SU-DHL-6 (cell line): Measurements from ENCODE around the gene OXCT2.
"Not testable (repeated sequence)": the region's sequence is repeated elsewhere in the genome, so short reads cannot be mapped to it uniquely, and the experiment has no call there.

Source experiments
- H2AFZ ChIP-seq: fragments of 200-600 bp; sonication (generic); 2 replicates; pipeline ENCODE4 v1.6.1; 2014; ENCODE audit warnings: low read depth, mild to moderate bottlenecking, moderate library complexity, mixed read lengths, antibody characterized with exemption, low read length; ENCODE audit not compliant: severe bottlenecking
- H3F3A ChIP-seq: fragments of 200-600 bp; shearing (Covaris generic); 2 replicates; pipeline ENCODE4 v1.6.0; 2016; ENCODE audit warnings: antibody characterized with exemption, mild to moderate bottlenecking; ENCODE audit not compliant: insufficient read depth
- H3K27ac ChIP-seq: fragments of 200-600 bp; sonication (generic); 2 replicates; pipeline ENCODE4 v1.5.1; 2016; ENCODE audit warnings: low read depth, mild to moderate bottlenecking, low read length, moderate library complexity, mixed read lengths
- H3K27me3 ChIP-seq: fragments of 200-600 bp; sonication (generic), shearing (Covaris generic); 2 replicates; pipeline ENCODE4 v1.6.0; 2014; ENCODE audit warnings: mild to moderate bottlenecking, low read length
- H3K36me3 ChIP-seq: fragments of 200-600 bp; sonication (generic); 2 replicates; pipeline ENCODE4 v1.6.1; 2014; ENCODE audit warnings: mild to moderate bottlenecking, low read length, mixed read lengths
- H3K4me2 ChIP-seq: fragments of 300-600, 200-600 bp; shearing (Covaris generic), sonication (generic); 2 replicates; pipeline ENCODE4 v1.6.0; 2014; ENCODE audit warnings: low read length, low read depth, mild to moderate bottlenecking; ENCODE audit not compliant: poor library complexity, severe bottlenecking
- H3K4me3 ChIP-seq: fragments of 200-600 bp; sonication (generic); 2 replicates; pipeline ENCODE4 v1.5.1; 2014; ENCODE audit warnings: antibody characterized with exemption, low read length, mild to moderate bottlenecking, mixed read lengths; ENCODE audit not compliant: insufficient read depth, poor library complexity, severe bottlenecking
- H3K79me2 ChIP-seq: fragments of 200-600 bp; sonication (generic); 2 replicates; pipeline ENCODE4 v1.6.1; 2014; ENCODE audit warnings: mild to moderate bottlenecking, low read length, moderate library complexity; ENCODE audit not compliant: insufficient read depth
- H3K9ac ChIP-seq: fragments of 200-600 bp; sonication (generic); 2 replicates; pipeline ENCODE4 v1.7.0; 2014; ENCODE audit warnings: mild to moderate bottlenecking, low read length
- H3K9me2 ChIP-seq: fragments of 200-600 bp; sonication (generic); replicated peaks from 2 replicates; pipeline ENCODE4 v1.6.1; 2014; ENCODE audit warnings: low read length; ENCODE audit not compliant: insufficient read depth
- H3K9me3 ChIP-seq: fragments of 200-600 bp; sonication (generic); 2 replicates; pipeline ENCODE4 v1.6.1; 2014; ENCODE audit warnings: low read length, mixed read lengths; ENCODE audit not compliant: insufficient read depth
- H4K20me1 ChIP-seq: fragments of 200-600 bp; sonication (generic); 2 replicates; pipeline ENCODE4 v1.6.1; 2014; ENCODE audit warnings: low read depth, mild to moderate bottlenecking, antibody characterized with exemption, low read length, moderate library complexity, mixed read lengths
- EZH2phosphoT487 ChIP-seq: fragments of 200-600 bp; sonication (generic), shearing (Covaris generic); conservative IDR thresholded peaks from 2 replicates; pipeline ENCODE4 v1.6.1; 2018; ENCODE audit warnings: mild to moderate bottlenecking, antibody characterized with exemption, low read length, moderate library complexity, mixed read lengths
- TF ChIP-seq, protein P1 (sequence below): fragments of 200-600 bp; sonication (generic); IDR thresholded peaks from one replicate; pipeline ENCODE4 v1.5.1; 2017; ENCODE audit warnings: antibody characterized with exemption, mild to moderate bottlenecking, low read length, moderate library complexity; ENCODE audit not compliant: insufficient read depth, poor library complexity, severe bottlenecking

OXCT2 gene

DNA sequence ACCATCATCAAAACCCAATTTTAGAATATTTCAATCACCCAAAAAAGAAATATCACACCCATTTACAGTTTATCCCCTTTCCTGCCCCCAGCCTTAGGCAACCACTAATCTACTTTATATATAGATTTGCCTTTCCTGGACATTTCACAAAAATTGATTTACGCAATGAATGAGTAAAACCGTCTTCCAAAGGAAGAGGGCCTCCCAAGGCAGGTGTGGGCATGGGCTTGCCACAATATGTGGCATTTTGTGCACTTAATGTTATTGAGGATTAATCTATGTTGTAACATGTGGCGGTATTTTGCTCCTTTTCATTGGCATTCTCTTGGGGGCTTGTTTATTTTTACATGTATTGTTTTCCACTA is 29.3 kb upstream of the OXCT2 start:
- H2AFZ ChIP-seq: no peak overlapping the region
- no peak overlapping the region for H3K27ac ChIP-seq
- H4K20me1 ChIP-seq: no peaks in the 10 kb centered on the region
- no peak overlapping the region for H3K4me3 ChIP-seq
- no peaks in the 10 kb centered on the region for H3K27me3 ChIP-seq
- no peaks in the 10 kb centered on the region for H3K9me3 ChIP-seq
- peaks cover 7% of the 10 kb centered on the region; the same call in 1 of the 2 replicates for H3K36me3 ChIP-seq
- H3K9me2 ChIP-seq: no peaks in the 10 kb centered on the region
- H3K79me2 ChIP-seq: no peaks in the 10 kb centered on the region
- H3F3A ChIP-seq: no peaks in the 10 kb centered on the region
- no peak for TF ChIP-seq EZH2phosphoT487
- TF ChIP-seq, protein P1, sequence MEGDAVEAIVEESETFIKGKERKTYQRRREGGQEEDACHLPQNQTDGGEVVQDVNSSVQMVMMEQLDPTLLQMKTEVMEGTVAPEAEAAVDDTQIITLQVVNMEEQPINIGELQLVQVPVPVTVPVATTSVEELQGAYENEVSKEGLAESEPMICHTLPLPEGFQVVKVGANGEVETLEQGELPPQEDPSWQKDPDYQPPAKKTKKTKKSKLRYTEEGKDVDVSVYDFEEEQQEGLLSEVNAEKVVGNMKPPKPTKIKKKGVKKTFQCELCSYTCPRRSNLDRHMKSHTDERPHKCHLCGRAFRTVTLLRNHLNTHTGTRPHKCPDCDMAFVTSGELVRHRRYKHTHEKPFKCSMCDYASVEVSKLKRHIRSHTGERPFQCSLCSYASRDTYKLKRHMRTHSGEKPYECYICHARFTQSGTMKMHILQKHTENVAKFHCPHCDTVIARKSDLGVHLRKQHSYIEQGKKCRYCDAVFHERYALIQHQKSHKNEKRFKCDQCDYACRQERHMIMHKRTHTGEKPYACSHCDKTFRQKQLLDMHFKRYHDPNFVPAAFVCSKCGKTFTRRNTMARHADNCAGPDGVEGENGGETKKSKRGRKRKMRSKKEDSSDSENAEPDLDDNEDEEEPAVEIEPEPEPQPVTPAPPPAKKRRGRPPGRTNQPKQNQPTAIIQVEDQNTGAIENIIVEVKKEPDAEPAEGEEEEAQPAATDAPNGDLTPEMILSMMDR: no peak
- H3K9ac ChIP-seq: no peak overlapping the region
- no peak overlapping the region for H3K4me2 ChIP-seq

DNA sequence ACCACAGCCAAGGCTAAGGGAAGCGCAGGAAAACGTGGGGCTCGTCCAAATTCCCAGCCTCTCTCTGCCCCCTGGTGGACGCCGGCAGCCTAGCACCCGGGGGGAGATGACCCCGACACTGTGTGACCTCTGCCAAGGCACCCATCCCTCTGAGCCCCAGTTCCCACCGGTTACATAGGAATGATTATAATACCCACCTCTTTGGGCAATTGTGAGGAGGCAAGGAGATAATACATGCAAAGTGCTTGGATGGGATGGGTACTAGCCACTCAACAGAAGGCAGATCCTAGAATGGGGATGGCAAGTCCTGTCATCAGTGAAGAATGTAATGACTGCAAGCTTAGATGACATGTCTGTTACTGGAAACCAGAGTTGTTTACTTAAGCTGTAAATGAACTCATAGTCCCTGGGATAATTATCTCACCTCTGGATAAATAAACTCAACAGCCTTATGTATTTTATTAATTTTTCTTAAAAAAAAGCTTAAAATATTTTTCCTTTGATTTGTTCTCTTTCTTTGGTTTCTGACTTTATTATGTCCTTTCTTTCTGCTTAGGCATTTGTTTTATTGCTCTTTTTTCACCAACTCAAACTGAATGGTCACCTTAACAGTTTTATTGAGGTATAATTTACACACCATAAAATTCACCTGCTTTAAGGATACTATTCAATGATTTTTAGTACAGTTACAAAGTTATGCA is 28.8 kb upstream of the OXCT2 start:
- H3K9me3 ChIP-seq: no peaks in the 10 kb centered on the region
- peak overlapping the region; percentile 43 for H2AFZ ChIP-seq
- TF ChIP-seq, protein P1: no peak
- peak overlapping the region; percentile 50 for H3K4me2 ChIP-seq
- no peaks in the 10 kb centered on the region for H3F3A ChIP-seq
- peak overlapping the region; percentile 33 for H3K4me3 ChIP-seq
- no peaks in the 10 kb centered on the region for H3K9me2 ChIP-seq
- peaks cover 1% of the 10 kb centered on the region; the same call in 1 of the 2 replicates for H3K36me3 ChIP-seq
- H3K27me3 ChIP-seq: no peaks in the 10 kb centered on the region
- H3K79me2 ChIP-seq: no peaks in the 10 kb centered on the region
- peak overlapping the region; percentile 52 for H3K9ac ChIP-seq
- H4K20me1 ChIP-seq: no peaks in the 10 kb centered on the region
- H3K27ac ChIP-seq: no peak overlapping the region

DNA sequence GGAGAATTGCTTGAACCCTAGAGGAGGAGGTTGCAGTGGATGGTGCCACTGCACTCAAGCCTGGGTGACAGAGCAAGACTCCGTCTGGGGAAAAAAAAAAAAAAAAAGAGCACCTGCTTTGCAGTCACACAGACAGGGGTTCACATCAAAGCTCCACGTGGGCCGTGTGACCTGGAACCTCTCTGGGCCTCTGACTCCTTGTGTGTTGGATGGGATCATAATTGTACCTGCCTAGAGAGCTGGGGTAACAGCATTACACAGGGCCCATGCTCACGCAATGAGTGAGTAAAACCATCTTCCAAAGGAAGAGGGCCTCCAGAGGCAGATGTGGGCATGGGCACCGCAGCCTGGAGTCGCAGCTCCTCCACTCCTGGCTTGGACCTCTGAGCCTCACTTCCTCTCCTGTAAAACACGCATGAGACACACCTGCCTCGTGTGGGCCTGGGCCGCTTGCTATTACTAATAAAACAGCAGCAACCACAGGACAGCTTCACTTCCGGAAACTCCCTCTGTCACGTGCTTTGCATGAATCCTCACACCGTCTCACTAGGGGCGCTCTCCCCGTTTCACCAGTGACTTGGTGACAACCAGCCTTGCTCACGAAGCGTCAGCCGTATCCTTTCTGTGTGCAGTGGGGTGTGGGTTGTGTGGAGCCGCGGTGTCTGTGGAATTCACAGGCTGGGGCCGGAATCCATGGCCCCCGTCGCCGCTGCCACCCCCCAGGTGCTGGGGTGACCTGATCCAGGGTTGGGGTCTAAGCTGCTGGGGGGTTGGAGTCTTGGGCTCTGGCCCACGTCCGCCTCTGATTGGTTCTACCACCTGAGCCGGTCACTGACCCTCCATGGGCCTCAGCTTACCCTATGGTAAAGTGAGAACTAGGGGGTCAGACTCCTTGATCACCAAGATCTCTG is 28.0 kb upstream of the OXCT2 start:
- not testable (repeated sequence) for H3K9me2 ChIP-seq, H4K20me1 ChIP-seq, H3K27me3 ChIP-seq, H3K9me3 ChIP-seq, H3F3A ChIP-seq, H3K36me3 ChIP-seq, H3K79me2 ChIP-seq
- Histone ChIP-seq H3K4me2 (peak overlapping the region; percentile 50), H3K4me3 (peak overlapping the region; percentile 33), H2AFZ (peak overlapping the region; percentile 83), H3K27ac (peak overlapping the region; percentile 52; the same call in 1 of the 2 replicates), H3K9ac (peak overlapping the region; percentile 52)
- TF ChIP-seq, protein P1: peak; percentile 91
